Measurements from ENCODE around the gene TMEM139.
A peak's percentile ranks its signal among the peaks of the same experiment; 100 is the strongest.

The TMEM139 gene

GRCh38 chr7:143240291-143241168 lies 44.2 kb upstream of the TMEM139 start:
- Histone ChIP-seq H3K27ac (ENCODE audit: low read length) (no peak overlapping the region), H2AFZ (ENCODE audit: low read depth, low read length) (no peak overlapping the region)

GRCh38 chr7:143242306-143242705 lies 42.5 kb upstream of the TMEM139 start:
- Histone ChIP-seq H3K4me2 (ENCODE audit: insufficient read depth, low read length) (no peak overlapping the region), H3K9ac (ENCODE audit: low read depth, low read length) (no peak overlapping the region), H3K9me3 (ENCODE audit: insufficient read depth, low read length, severe bottlenecking) (peaks cover 2% of the 10 kb centered on the region), H3K4me3 (ENCODE audit: low read depth in 1 of 2, low read length in 2 of 2) (no peak overlapping the region), H4K20me1 (ENCODE audit: insufficient read depth, low read length) (no peaks in the 10 kb centered on the region), H3K27ac (ENCODE audit: low read length) (no peak overlapping the region), H3K79me2 (ENCODE audit: insufficient read depth, low read length) (no peaks in the 10 kb centered on the region), H2AFZ (ENCODE audit: low read depth, low read length) (no peak overlapping the region), H3K4me1 (ENCODE audit: insufficient read depth, low read length) (no peaks in the 10 kb centered on the region), H3K27me3 (ENCODE audit: insufficient read depth, low read length, poor library complexity) (no peaks in the 10 kb centered on the region), H3K36me3 (ENCODE audit: insufficient read depth, low read length) (no peaks in the 10 kb centered on the region)
- ATAC-seq (ENCODE audit: insufficient read depth, low read depth): no peak
- TF ChIP-seq EZH2 (IDR thresholded peaks at IDR 0.05; ENCODE audit: borderline replicate concordance, low read depth, low read length, severe bottlenecking) (no peak), CTCF (IDR thresholded peaks at IDR 0.05; ENCODE audit: borderline replicate concordance, extremely low read depth, low read length, poor library complexity, severe bottlenecking) (no peak)
- no peak for DNase-seq

More at GRCh38 chr7:143240291-143241168, 44.2 kb upstream of the TMEM139 start:
- peak; percentile 91 for TF ChIP-seq CTCF (IDR thresholded peaks at IDR 0.05; ENCODE audit: borderline replicate concordance, extremely low read depth, low read length, poor library complexity, severe bottlenecking)
- no peak for TF ChIP-seq EZH2 (IDR thresholded peaks at IDR 0.05; ENCODE audit: borderline replicate concordance, low read depth, low read length, severe bottlenecking)
- DNase-seq (peak; percentile 72), ATAC-seq (ENCODE audit: insufficient read depth, low read depth) (peak; percentile 96)
- H3K4me2 ChIP-seq (ENCODE audit: insufficient read depth, low read length): no peak overlapping the region
- H3K36me3 ChIP-seq (ENCODE audit: insufficient read depth, low read length): no peaks in the 10 kb centered on the region
- peaks cover 2% of the 10 kb centered on the region for H3K9me3 ChIP-seq (ENCODE audit: insufficient read depth, low read length, severe bottlenecking)
- H3K79me2 ChIP-seq (ENCODE audit: insufficient read depth, low read length): no peaks in the 10 kb centered on the region
- H4K20me1 ChIP-seq (ENCODE audit: insufficient read depth, low read length): no peaks in the 10 kb centered on the region
- H3K4me1 ChIP-seq (ENCODE audit: insufficient read depth, low read length): no peaks in the 10 kb centered on the region
- no peak overlapping the region for H3K9ac ChIP-seq (ENCODE audit: low read depth, low read length)
- no peaks in the 10 kb centered on the region for H3K27me3 ChIP-seq (ENCODE audit: insufficient read depth, low read length, poor library complexity)
- H3K4me3 ChIP-seq (ENCODE audit: low read depth in 1 of 2, low read length in 2 of 2): no peak overlapping the region

- Histone ChIP-seq H3K4me2 (ENCODE audit: insufficient read depth, low read length) (no peak overlapping the region), H3K9ac (ENCODE audit: low read depth, low read length) (no peak overlapping the region)
These were observed 41.6 kb upstream of the TMEM139 start for GRCh38 chr7:143243111-143243510.

More at GRCh38 chr7:143243111-143243510, 41.6 kb upstream of the TMEM139 start:
- H4K20me1 ChIP-seq (ENCODE audit: insufficient read depth, low read length): no peaks in the 10 kb centered on the region
- H3K27ac ChIP-seq (ENCODE audit: low read length): no peak overlapping the region
- no peak for TF ChIP-seq CTCF (IDR thresholded peaks at IDR 0.05; ENCODE audit: borderline replicate concordance, extremely low read depth, low read length, poor library complexity, severe bottlenecking)
- TF ChIP-seq EZH2 (IDR thresholded peaks at IDR 0.05; ENCODE audit: borderline replicate concordance, low read depth, low read length, severe bottlenecking): no peak
- H2AFZ ChIP-seq (ENCODE audit: low read depth, low read length): no peak overlapping the region
- no peaks in the 10 kb centered on the region for H3K27me3 ChIP-seq (ENCODE audit: insufficient read depth, low read length, poor library complexity)
- H3K9me3 ChIP-seq (ENCODE audit: insufficient read depth, low read length, severe bottlenecking): no peaks in the 10 kb centered on the region
- no peak overlapping the region for H3K4me3 ChIP-seq (ENCODE audit: low read depth in 1 of 2, low read length in 2 of 2)
- no peaks in the 10 kb centered on the region for H3K79me2 ChIP-seq (ENCODE audit: insufficient read depth, low read length)
- DNase-seq: no peak
- H3K36me3 ChIP-seq (ENCODE audit: insufficient read depth, low read length): no peaks in the 10 kb centered on the region
- H3K4me1 ChIP-seq (ENCODE audit: insufficient read depth, low read length): no peaks in the 10 kb centered on the region
- ATAC-seq (ENCODE audit: insufficient read depth, low read depth): no peak
